ENCODE results near the gene GJB6.

Gene GJB6

GRCh38 chr13:20222553-20222952 lies 9.6 kb downstream of the GJB6 start:
- no peak for DNase-seq

DNA sequence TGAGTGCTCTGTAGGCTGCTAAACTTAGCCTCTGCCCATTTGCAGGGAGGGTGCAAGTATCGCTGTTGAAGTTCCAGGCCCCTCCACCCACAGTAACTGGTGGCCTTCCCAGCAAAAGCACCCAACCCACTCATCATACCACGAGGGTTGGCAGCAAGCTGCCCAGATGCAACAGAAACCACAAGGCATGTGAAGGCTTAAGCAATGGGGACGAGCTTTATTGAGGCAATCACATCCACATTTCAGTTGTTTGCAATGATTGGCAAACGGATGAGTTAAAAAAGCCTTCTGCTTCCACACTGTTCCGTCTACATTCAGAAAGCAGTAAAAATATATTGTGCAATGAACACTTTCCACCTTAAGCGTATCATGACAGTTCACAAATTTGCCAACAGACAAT lies 10.3 kb downstream of the GJB6 start:
- no peak for DNase-seq

- no peak for DNase-seq
These were observed 12.5 kb downstream of the GJB6 start for GRCh38 chr13:20219577-20219976.

DNA sequence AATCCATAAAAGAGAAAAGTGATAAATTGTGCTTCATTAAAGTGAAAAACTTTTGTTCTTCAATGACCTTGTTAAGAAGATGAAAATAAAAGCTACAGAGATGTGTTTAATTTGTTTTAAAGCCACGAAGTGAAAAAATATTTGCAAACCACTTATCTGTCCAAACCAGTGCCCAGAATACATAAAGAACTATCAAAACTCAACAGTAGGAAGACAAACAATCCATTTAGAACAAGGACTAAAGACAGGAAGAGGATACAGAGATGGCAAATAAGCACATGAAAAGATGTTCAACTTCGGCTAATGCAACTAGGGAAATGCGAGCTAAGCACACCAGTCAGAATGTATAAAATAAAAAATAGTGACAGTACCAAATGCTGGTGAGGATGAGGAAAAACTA lies 15.0 kb downstream of the GJB6 start:
- no peak for DNase-seq

DNA sequence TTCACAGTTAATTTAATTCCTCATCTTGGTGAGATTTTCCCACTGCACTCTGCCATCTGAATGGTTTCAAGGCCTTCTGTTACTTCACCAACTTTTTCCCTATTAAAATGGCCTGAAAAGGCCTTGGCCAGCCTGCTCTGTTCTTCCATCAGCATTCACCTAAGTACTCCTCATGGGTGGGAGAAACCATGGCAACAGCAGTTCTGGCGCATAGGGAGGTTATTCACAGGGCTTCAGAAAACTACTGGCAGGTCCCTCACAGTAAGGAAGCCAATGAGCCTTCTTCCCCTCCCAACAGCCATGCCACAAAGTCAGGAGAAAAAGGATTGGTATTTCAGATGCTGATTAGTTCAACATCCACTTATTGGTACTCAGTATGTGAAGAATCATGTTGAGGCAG lies 22.2 kb downstream of the GJB6 start:
- DNase-seq, result peak; percentile 12

GRCh38 chr13:20206698-20207235 lies 25.4 kb downstream of the GJB6 start:
- DNase-seq, result no peak

GRCh38 chr13:20206065-20206697 lies 25.9 kb downstream of the GJB6 start:
- DNase-seq, result no peak

DNA sequence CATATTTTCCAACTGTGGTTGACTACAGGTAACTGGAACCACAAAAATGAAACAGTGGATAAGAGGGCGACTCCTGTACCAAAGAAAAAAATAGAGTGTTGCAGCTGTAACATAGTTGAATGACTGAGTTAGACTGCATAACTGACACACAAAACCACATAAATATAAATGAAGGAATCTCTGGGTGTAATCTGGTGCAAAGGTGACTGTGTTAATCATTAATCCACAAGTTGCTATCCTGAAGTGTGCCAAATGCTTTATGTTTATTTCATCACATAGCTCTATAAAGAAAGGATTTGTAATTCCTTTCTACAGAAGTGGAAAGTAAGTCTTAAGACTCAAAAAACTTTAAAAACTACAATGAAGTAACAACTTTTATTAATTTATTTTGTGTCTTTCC lies 33.3 kb downstream of the GJB6 start:
- DNase-seq, result no peak

DNA sequence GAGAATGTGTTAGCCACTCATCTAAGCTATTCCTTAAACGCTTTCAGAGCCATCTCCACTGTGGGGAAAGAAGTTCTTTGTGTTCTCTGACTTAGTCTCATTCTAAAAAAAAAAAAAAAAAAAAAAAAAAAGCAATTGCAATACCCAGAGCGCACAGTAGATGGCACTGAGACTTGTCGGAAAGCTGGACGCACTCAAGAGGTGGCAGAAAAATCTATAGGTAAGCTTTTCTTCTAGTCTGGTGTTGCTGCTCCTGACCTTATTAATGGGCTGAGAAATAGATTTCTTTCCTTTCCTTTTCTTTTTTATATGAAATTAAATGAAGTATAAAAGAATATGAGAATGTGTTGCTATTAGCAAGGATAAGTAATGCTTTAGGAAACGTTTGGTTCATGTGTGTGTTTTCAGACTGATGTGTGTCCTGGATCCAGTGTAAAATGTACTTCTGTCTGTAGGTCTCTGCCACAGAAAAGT lies 34.7 kb downstream of the GJB6 start:
- DNase-seq, result peak; percentile 85

- no peak for DNase-seq
These were observed 36.3 kb downstream of the GJB6 start for GRCh38 chr13:20195801-20196200.

DNA sequence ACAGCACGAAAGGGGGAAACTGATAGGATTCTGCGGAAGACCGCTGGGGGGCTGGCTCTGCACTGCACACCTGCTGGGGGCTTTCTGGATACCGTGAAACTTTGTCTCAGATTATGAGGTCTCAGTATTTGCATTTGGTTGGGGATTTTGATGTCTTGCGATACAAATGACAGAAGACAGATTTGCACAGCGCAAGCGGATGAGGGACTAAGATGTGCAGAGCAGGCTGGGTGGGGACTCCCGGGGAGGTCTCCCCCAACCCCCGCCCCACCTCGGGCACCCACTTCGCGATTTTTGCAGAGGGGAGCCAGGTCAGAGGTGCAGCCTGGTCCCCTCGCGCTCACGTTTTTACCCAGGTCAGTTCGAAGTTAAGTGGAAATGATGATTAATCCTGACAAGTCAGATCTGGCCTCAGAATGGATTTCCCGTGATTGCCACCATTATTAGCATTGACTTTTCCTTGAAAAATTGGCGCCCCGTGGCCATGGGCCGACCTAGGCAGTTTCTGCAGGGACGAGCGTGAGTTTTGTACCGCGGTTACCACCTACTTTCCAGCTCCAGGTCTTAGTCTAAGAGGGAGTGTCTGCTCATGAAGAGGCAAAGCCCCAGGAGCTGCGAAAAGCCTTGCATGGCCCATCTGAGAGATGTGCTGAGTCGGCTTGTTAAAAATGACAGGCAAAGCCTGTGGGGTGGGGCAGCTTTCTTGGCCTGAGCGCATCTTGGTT lies 38.0 kb downstream of the GJB6 start:
- peak; percentile 56 for DNase-seq

- DNase-seq, result peak; percentile 64
These were observed 38.8 kb downstream of the GJB6 start for GRCh38 chr13:20193162-20193906.

DNA sequence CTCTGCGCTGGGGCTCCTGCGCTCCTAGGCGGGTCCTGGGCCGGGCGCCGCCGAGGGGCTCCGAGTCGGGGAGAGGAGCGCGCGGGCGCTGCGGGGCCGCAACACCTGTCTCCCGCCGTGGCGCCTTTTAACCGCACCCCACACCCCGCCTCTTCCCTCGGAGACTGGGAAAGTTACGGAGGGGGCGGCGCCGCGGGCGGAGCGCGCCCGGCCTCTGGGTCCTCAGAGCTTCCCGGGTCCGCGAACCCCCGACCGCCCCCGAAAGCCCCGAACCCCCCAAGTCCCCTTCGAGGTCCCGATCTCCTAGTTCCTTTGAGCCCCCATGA lies 39.3 kb downstream of the GJB6 start, which contains the start of gene GJB2:
TSS of gene GJB2 (minus strand) at position 103 of the 326 bp plus-strand sequence. CDS start 3,357 bp downstream, outside the sequence.
- DNase-seq, result peak; percentile 46

GRCh38 chr13:20192158-20192835 lies 39.8 kb downstream of the GJB6 start:
- peak; percentile 62 for DNase-seq

GRCh38 chr13:20191311-20192157 lies 40.6 kb downstream of the GJB6 start:
- no peak for DNase-seq

GRCh38 chr13:20190481-20191310 lies 41.4 kb downstream of the GJB6 start:
- DNase-seq, result no peak

GRCh38 chr13:20190076-20190475 lies 42.0 kb downstream of the GJB6 start:
- no peak for DNase-seq

GRCh38 chr13:20188667-20189553 lies 43.2 kb downstream of the GJB6 start:
- DNase-seq, result no peak

GRCh38 chr13:20186771-20187170 lies 45.3 kb downstream of the GJB6 start:
- DNase-seq, result no peak
